SK-N-SH (cell line): ENCODE data around the gene CHD5. TPM values are rescaled to one million over a fixed set of nuclear protein-coding genes. Genes with fewer than 3 reads are reported as not detected.

Experiments
- CTCF ChIA-PET: fragments of 300-600, 350-600 bp; formaldehyde crosslinking; extraction: SDS; loops from one replicate; lab custom pipeline; 2021; lab: Yijun Ruan, JAX
- POLR2A ChIA-PET: fragments of 350-600 bp; sonication (Branson Sonifier 250); formaldehyde crosslinking; extraction: SDS; loops from one replicate; lab custom pipeline; 2020; ENCODE audit warnings: antibody characterized with exemption, inconsistent platforms; lab: Yijun Ruan, JAX
- DNase-seq: peaks from one replicate; pipeline ENCODE4 v3.0.0; 2012
- H2AFZ ChIP-seq: fragments of 200-600 bp; sonication (generic); 2 replicates; pipeline ENCODE4 v1.8.1; 2016; ENCODE audit warnings: antibody characterized with exemption, mild to moderate bottlenecking, low read depth
- H3F3A ChIP-seq: fragments of 200-600 bp; sonication (generic); replicated peaks from 2 replicates; pipeline ENCODE3; 2016; ENCODE audit warnings: antibody characterized with exemption, mild to moderate bottlenecking; ENCODE audit not compliant: insufficient read depth
- H3K27ac ChIP-seq, 2 experiments: fragments of 200-500 bp in 1 of 2; fragments of 200-600 bp in 1 of 2; sonication (Bioruptor generic) in 1 of 2; sonication (generic), shearing (Covaris generic) in 1 of 2; 2 replicates each; pipeline versions ENCODE4 v1.5.1 to v1.6.1; 2014 to 2016; ENCODE audit warnings: low read depth in 2 of 2, inconsistent platforms in 1 of 2, low read length in 1 of 2, mild to moderate bottlenecking in 1 of 2, mixed read lengths in 1 of 2
- H3K27me3 ChIP-seq: fragments of 200-600 bp; sonication (generic), shearing (Covaris generic); 2 replicates; pipeline ENCODE4 v1.6.1; 2016; ENCODE audit warnings: mixed run types; ENCODE audit not compliant: insufficient read depth
- H3K36me3 ChIP-seq, 2 experiments: fragments of 200-500 bp in 1 of 2; fragments of 200-600 bp in 1 of 2; sonication (Bioruptor generic) in 1 of 2; sonication (generic) in 1 of 2; replicated peaks in 1 of 2; 2 replicates each; pipeline versions ENCODE3 to v1.5.1; 2014 to 2016; ENCODE audit warnings: low read length in 1 of 2, mild to moderate bottlenecking in 1 of 2; ENCODE audit not compliant: insufficient read depth in 2 of 2, control insufficient read depth in 1 of 2
- H3K4me1 ChIP-seq, 2 experiments: fragments of 200-500 bp in 1 of 2; fragments of 200-600 bp in 1 of 2; sonication (Bioruptor generic) in 1 of 2; sonication (generic), shearing (Covaris generic) in 1 of 2; 2 replicates each; pipeline versions ENCODE4 v1.5.1 to v1.6.1; 2014 to 2016; ENCODE audit warnings: low read depth in 1 of 2, low read length in 1 of 2, mixed run types in 1 of 2; ENCODE audit not compliant: insufficient read depth in 2 of 2, control insufficient read depth in 1 of 2
- H3K4me2 ChIP-seq: fragments of 200-600 bp; sonication (generic), shearing (Covaris generic); 2 replicates; pipeline ENCODE4 v1.6.1; 2017; ENCODE audit warnings: mixed run types
- H3K4me3 ChIP-seq, 2 experiments: fragments of 200-500 bp in 1 of 2; fragments of 200-600 bp in 1 of 2; sonication (Bioruptor generic) in 1 of 2; sonication (generic), shearing (Covaris generic) in 1 of 2; 2 replicates each; pipeline versions ENCODE4 v1.5.1 to v1.8.1; 2014 to 2016; ENCODE audit warnings: low read depth in 2 of 2, inconsistent platforms in 1 of 2, low read length in 1 of 2, mild to moderate bottlenecking in 1 of 2, mixed read lengths in 1 of 2, moderate library complexity in 1 of 2
- H3K79me2 ChIP-seq: fragments of 200-600 bp; sonication (generic); 2 replicates; pipeline ENCODE4 v1.8.1; 2017; ENCODE audit warnings: mild to moderate bottlenecking; ENCODE audit not compliant: insufficient read depth
- H3K9ac ChIP-seq: fragments of 200-600 bp; sonication (generic); 2 replicates; pipeline ENCODE4 v1.6.1; 2017; ENCODE audit warnings: mixed run types
- H3K9me2 ChIP-seq: fragments of 200-600 bp; sonication (generic); 2 replicates; pipeline ENCODE4 v1.6.1; 2017; ENCODE audit warnings: mixed run types
- H3K9me3 ChIP-seq: fragments of 200-600 bp; sonication (generic); 2 replicates; pipeline ENCODE4 v1.6.1; 2017; ENCODE audit warnings: mixed run types, mild to moderate bottlenecking, moderate library complexity
- H4K20me1 ChIP-seq: fragments of 200-600 bp; sonication (generic); 2 replicates; pipeline ENCODE4 v1.6.1; 2017; ENCODE audit warnings: mild to moderate bottlenecking, mixed run types; ENCODE audit not compliant: insufficient read depth
- ELF1 ChIP-seq: IDR thresholded peaks from 2 replicates; pipeline ENCODE4 v1.4.0; 2012
- FOSL2 ChIP-seq: IDR thresholded peaks from 2 replicates; pipeline ENCODE4 v1.4.0; 2012; ENCODE audit warnings: low read depth, mild to moderate bottlenecking, moderate library complexity, borderline replicate concordance
- FOXJ3 ChIP-seq: sonication (generic); formaldehyde crosslinking; IDR thresholded peaks from 2 replicates; pipeline ENCODE4 v1.5.1; 2020; ENCODE audit warnings: mild to moderate bottlenecking, missing genetic modification reagents
- GATA2 ChIP-seq: sonication (generic); formaldehyde crosslinking; IDR thresholded peaks from 2 replicates; pipeline ENCODE4 v1.5.0; 2020; ENCODE audit warnings: mild to moderate bottlenecking, missing genetic modification reagents
- MXI1 ChIP-seq: IDR thresholded peaks from 2 replicates; pipeline ENCODE4 v1.6.1; 2012; ENCODE audit warnings: mild to moderate bottlenecking, low read depth, low read length, improper control_type of control experiment
- NFIC ChIP-seq: IDR thresholded peaks from 2 replicates; pipeline ENCODE4 v1.4.0; 2012; ENCODE audit warnings: borderline replicate concordance
- POLR2AphosphoS5 ChIP-seq: IDR thresholded peaks from 2 replicates; pipeline ENCODE4 v1.6.1; 2012; ENCODE audit warnings: low read depth, low read length
- RCOR1 ChIP-seq: fragments of 150-350 bp; IDR thresholded peaks from 2 replicates; pipeline ENCODE4 v1.6.1; 2017; ENCODE audit warnings: antibody characterized with exemption, low read length
- RFX5 ChIP-seq: IDR thresholded peaks from 2 replicates; pipeline ENCODE4 v1.6.1; 2012; ENCODE audit warnings: mild to moderate bottlenecking, improper control_type of control experiment, low read length
- RXRA ChIP-seq: IDR thresholded peaks from 2 replicates; pipeline ENCODE4 v1.4.0; 2012; ENCODE audit warnings: low read depth, mild to moderate bottlenecking, borderline replicate concordance
- SIN3A ChIP-seq: IDR thresholded peaks from 2 replicates; pipeline ENCODE4 v1.6.1; 2012; ENCODE audit warnings: low read depth, mild to moderate bottlenecking, low read length, moderate library complexity, borderline replicate concordance
- TEAD4 ChIP-seq: IDR thresholded peaks from 2 replicates; pipeline ENCODE4 v1.4.0; 2012; ENCODE audit warnings: mild to moderate bottlenecking, borderline replicate concordance; ENCODE audit not compliant: insufficient read depth
- YY1 ChIP-seq: IDR thresholded peaks from 2 replicates; pipeline ENCODE4 v1.4.0; 2012; ENCODE audit warnings: low read depth, mild to moderate bottlenecking
- WGBS: methylation state at CpG from one replicate; pipeline ENCODE4 v1.1.6; 2017; ENCODE audit warnings: low lambda C conversion rate; 5-methylcytosine and 5-hydroxymethylcytosine counted together
- polyA plus RNA-seq, 3 experiments: library from polyadenylated mRNA; depleted of rRNA; stranded (reverse); fragments of >200 nt; gene quantifications; 2 replicates each; pipeline ENCODE4 v1.2.3, GENCODE V29; 2012
- TF ChIP-seq, protein P1 (sequence below): fragments of 150-350 bp; IDR thresholded peaks from 2 replicates; pipeline ENCODE4 v1.6.1; 2016; ENCODE audit warnings: mild to moderate bottlenecking, low read depth, low read length
- TF ChIP-seq, protein P2 (sequence below): IDR thresholded peaks from 2 replicates; pipeline ENCODE4; 2012
- TF ChIP-seq, protein P3 (sequence below): fragments of 150-350 bp; IDR thresholded peaks from 2 replicates; pipeline ENCODE4 v1.6.1; 2017; ENCODE audit warnings: antibody characterized with exemption, low read length, low read depth, borderline replicate concordance
- TF ChIP-seq, protein P4 (sequence below): IDR thresholded peaks from 2 replicates; pipeline ENCODE4 v1.6.1; 2012; ENCODE audit warnings: mild to moderate bottlenecking, low read depth, low read length, moderate library complexity

Gene CHD5
- polyA plus RNA-seq, 1 of the 3 experiments (the other 2 are of a cell fraction): 0.26 TPM

DNA sequence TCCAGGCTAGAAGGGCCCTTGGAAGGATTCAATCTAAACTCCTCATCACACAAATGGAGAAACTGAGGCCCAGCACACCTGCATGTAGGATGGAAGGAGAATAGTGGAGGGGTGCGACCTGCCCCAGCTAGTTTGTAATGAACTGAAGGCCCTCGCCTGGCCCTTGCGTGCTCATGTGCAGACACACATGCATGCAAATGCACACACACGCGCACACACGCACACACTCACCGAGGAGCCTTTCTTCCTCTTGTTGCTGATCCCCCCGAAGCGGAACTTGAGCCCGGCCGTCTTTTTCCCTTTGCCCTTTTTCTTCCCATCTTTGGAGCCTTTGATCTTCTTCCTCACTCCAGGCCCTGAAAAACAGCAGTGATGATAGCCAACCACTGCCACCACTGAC is 27.9 kb downstream of the CHD5 start:
- Histone ChIP-seq H4K20me1 (no peaks in the 10 kb centered on the region), H3K4me1 (peaks cover 0 to 6% of the 10 kb centered on the region in 2 experiments; a peak in 1 of 4 replicates), H3K27ac (no peak overlapping the region), H3K4me2 (no peak overlapping the region), H3F3A (peaks cover 4% of the 10 kb centered on the region), H3K27me3 (no peaks in the 10 kb centered on the region), H3K36me3 (no peaks in the 10 kb centered on the region), H3K4me3 (no peak overlapping the region), H3K9ac (no peak overlapping the region), H2AFZ (no peak overlapping the region), H3K79me2 (no peaks in the 10 kb centered on the region), H3K9me2 (no peaks in the 10 kb centered on the region), H3K9me3 (no peaks in the 10 kb centered on the region)
- ChIA-PET CTCF (interaction anchor here (0.7 to 1.2 kb wide), 3 partner anchors 8 to 44 kb away, joined by 3 to 4 read pairs (median 3); no protein-coding TSS in a partner anchor), POLR2A (no interaction called here)
- no peak for TF ChIP-seq NFIC
- TF ChIP-seq FOXJ3: no peak
- TF ChIP-seq TEAD4: no peak
- no peak for TF ChIP-seq RCOR1
- TF ChIP-seq ELF1: no peak
- no peak for TF ChIP-seq RXRA
- TF ChIP-seq, protein P1, sequence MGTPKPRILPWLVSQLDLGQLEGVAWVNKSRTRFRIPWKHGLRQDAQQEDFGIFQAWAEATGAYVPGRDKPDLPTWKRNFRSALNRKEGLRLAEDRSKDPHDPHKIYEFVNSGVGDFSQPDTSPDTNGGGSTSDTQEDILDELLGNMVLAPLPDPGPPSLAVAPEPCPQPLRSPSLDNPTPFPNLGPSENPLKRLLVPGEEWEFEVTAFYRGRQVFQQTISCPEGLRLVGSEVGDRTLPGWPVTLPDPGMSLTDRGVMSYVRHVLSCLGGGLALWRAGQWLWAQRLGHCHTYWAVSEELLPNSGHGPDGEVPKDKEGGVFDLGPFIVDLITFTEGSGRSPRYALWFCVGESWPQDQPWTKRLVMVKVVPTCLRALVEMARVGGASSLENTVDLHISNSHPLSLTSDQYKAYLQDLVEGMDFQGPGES: no peak
- TF ChIP-seq, protein P2, sequence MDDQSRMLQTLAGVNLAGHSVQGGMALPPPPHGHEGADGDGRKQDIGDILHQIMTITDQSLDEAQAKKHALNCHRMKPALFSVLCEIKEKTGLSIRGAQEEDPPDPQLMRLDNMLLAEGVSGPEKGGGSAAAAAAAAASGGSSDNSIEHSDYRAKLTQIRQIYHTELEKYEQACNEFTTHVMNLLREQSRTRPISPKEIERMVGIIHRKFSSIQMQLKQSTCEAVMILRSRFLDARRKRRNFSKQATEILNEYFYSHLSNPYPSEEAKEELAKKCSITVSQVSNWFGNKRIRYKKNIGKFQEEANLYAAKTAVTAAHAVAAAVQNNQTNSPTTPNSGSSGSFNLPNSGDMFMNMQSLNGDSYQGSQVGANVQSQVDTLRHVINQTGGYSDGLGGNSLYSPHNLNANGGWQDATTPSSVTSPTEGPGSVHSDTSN: no peak
- no peak for TF ChIP-seq SIN3A
- TF ChIP-seq, protein P3, sequence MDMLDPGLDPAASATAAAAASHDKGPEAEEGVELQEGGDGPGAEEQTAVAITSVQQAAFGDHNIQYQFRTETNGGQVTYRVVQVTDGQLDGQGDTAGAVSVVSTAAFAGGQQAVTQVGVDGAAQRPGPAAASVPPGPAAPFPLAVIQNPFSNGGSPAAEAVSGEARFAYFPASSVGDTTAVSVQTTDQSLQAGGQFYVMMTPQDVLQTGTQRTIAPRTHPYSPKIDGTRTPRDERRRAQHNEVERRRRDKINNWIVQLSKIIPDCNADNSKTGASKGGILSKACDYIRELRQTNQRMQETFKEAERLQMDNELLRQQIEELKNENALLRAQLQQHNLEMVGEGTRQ: no peak
- TF ChIP-seq FOSL2: no peak
- TF ChIP-seq MXI1: no peak
- no peak for TF ChIP-seq POLR2AphosphoS5
- TF ChIP-seq RFX5: no peak
- TF ChIP-seq, protein P4, sequence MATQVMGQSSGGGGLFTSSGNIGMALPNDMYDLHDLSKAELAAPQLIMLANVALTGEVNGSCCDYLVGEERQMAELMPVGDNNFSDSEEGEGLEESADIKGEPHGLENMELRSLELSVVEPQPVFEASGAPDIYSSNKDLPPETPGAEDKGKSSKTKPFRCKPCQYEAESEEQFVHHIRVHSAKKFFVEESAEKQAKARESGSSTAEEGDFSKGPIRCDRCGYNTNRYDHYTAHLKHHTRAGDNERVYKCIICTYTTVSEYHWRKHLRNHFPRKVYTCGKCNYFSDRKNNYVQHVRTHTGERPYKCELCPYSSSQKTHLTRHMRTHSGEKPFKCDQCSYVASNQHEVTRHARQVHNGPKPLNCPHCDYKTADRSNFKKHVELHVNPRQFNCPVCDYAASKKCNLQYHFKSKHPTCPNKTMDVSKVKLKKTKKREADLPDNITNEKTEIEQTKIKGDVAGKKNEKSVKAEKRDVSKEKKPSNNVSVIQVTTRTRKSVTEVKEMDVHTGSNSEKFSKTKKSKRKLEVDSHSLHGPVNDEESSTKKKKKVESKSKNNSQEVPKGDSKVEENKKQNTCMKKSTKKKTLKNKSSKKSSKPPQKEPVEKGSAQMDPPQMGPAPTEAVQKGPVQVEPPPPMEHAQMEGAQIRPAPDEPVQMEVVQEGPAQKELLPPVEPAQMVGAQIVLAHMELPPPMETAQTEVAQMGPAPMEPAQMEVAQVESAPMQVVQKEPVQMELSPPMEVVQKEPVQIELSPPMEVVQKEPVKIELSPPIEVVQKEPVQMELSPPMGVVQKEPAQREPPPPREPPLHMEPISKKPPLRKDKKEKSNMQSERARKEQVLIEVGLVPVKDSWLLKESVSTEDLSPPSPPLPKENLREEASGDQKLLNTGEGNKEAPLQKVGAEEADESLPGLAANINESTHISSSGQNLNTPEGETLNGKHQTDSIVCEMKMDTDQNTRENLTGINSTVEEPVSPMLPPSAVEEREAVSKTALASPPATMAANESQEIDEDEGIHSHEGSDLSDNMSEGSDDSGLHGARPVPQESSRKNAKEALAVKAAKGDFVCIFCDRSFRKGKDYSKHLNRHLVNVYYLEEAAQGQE: no peak
- TF ChIP-seq GATA2 (CRISPR knock-in tag): no peak
- TF ChIP-seq YY1: no peak
- no peak for DNase-seq
- 82% methylated on average over 10 of the region's 11 CpGs for WGBS
